ENCODE data around the gene SCUBE3. TPM values are rescaled to one million over a fixed set of nuclear protein-coding genes. Genes with fewer than 3 reads are reported as not detected.
A peak's percentile ranks its signal among the peaks of the same experiment; 100 is the strongest.

SCUBE3 gene
- total and polyA plus RNA-seq, 2 donors = 0.09 to 0.14 TPM

GRCh38 chr6:35260591-35261570, 47.1 kb downstream of the SCUBE3 start:
- no peak for DNase-seq (ENCODE audit: low read depth in 6 of 9, low spot score in 9 of 9)
- H3K27me3 ChIP-seq (ENCODE audit: control insufficient read depth in 2 of 2, insufficient read depth in 1 of 2, low read length in 1 of 2) = no peaks in the 10 kb centered on the region
- H3K4me3 ChIP-seq (ENCODE audit: low read length in 2 of 2) = no peak overlapping the region
- no peaks in the 10 kb centered on the region for H3K36me3 ChIP-seq (ENCODE audit: control insufficient read depth in 2 of 2, insufficient read depth in 2 of 2, low read length in 1 of 2)
- peak overlapping the region in 1 of 2 donors; percentile 7 for H3K27ac ChIP-seq (ENCODE audit: low read depth in 1 of 2, low read length in 1 of 2)
- WGBS = 96% methylated on average over 6 of the region's 6 CpGs
- no peaks in the 10 kb centered on the region for H3K9me3 ChIP-seq (ENCODE audit: control insufficient read depth in 2 of 2, insufficient read depth in 1 of 2, low read length in 1 of 2)
- peaks cover 10 to 19% of the 10 kb centered on the region in 2 donors for H3K4me1 ChIP-seq (ENCODE audit: control insufficient read depth in 2 of 2, insufficient read depth in 2 of 2, low read length in 2 of 2)

GRCh38 chr6:35262596-35262995, 48.8 kb downstream of the SCUBE3 start:
- Histone ChIP-seq H3K9me3 (ENCODE audit: control insufficient read depth in 2 of 2, insufficient read depth in 1 of 2, low read length in 1 of 2) (no peaks in the 10 kb centered on the region), H3K4me1 (ENCODE audit: control insufficient read depth in 2 of 2, insufficient read depth in 2 of 2, low read length in 2 of 2) (peaks cover 10 to 19% of the 10 kb centered on the region in 2 donors), H3K36me3 (ENCODE audit: control insufficient read depth in 2 of 2, insufficient read depth in 2 of 2, low read length in 1 of 2) (no peaks in the 10 kb centered on the region), H3K27me3 (ENCODE audit: control insufficient read depth in 2 of 2, insufficient read depth in 1 of 2, low read length in 1 of 2) (no peaks in the 10 kb centered on the region), H3K27ac (ENCODE audit: low read depth in 1 of 2, low read length in 1 of 2) (no peak overlapping the region), H3K4me3 (ENCODE audit: low read length in 2 of 2) (no peak overlapping the region)
- no peak for DNase-seq (ENCODE audit: low read depth in 6 of 9, low spot score in 9 of 9)
- 80% methylated on average over 2 of the region's 2 CpGs for WGBS

DNA sequence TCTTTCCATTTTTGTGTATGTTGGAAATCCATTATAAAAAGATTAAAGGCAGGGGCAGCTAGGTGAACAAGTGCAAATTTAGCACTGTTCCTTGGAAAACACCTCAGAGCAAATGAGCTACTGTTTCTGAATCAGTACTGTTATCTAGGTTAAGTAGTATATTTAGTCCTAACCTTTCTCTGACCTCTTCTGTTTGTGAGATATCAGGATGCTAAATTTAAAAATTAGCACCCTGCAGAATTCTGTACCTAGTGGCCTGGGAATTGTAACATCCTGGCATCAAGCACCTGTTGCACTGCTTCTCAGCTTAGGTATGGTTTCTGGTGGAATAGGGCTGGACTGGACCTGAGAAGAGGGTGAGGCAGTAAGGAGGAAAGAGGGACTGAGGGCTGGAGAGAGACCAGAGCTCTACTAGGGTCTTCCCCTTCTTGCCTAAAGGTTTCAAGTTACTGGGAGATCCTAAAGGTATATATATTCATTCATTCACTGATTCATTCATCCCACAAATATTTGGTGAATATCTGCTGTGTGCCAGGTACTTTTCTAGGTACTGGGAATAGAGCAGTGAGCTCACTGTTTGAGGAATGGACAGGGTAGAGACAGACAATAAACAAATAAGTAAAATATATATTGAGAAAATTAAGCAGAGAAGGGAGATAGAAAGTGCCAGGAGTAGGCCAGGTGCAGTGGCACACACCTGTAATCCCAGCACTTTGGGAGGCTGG, 51.0 kb downstream of the SCUBE3 start:
- Histone ChIP-seq H3K4me1 (ENCODE audit: control insufficient read depth in 2 of 2, insufficient read depth in 2 of 2, low read length in 2 of 2) (peaks cover 4 to 10% of the 10 kb centered on the region in 2 donors), H3K27me3 (ENCODE audit: control insufficient read depth in 2 of 2, insufficient read depth in 1 of 2, low read length in 1 of 2) (no peaks in the 10 kb centered on the region), H3K9me3 (ENCODE audit: control insufficient read depth in 2 of 2, insufficient read depth in 1 of 2, low read length in 1 of 2) (no peaks in the 10 kb centered on the region), H3K27ac (ENCODE audit: low read depth in 1 of 2, low read length in 1 of 2) (no peak overlapping the region), H3K4me3 (ENCODE audit: low read length in 2 of 2) (no peak overlapping the region), H3K36me3 (ENCODE audit: control insufficient read depth in 2 of 2, insufficient read depth in 2 of 2, low read length in 1 of 2) (no peaks in the 10 kb centered on the region)
- no peak for DNase-seq (ENCODE audit: low read depth in 6 of 9, low spot score in 9 of 9)

GRCh38 chr6:35265523-35265922, 51.8 kb downstream of the SCUBE3 start:
- Histone ChIP-seq H3K4me3 (ENCODE audit: low read length in 2 of 2) (no peak overlapping the region), H3K36me3 (ENCODE audit: control insufficient read depth in 2 of 2, insufficient read depth in 2 of 2, low read length in 1 of 2) (peaks cover 0 to 2% of the 10 kb centered on the region in 2 donors), H3K9me3 (ENCODE audit: control insufficient read depth in 2 of 2, insufficient read depth in 1 of 2, low read length in 1 of 2) (no peaks in the 10 kb centered on the region), H3K4me1 (ENCODE audit: control insufficient read depth in 2 of 2, insufficient read depth in 2 of 2, low read length in 2 of 2) (peaks cover 4% of the 10 kb centered on the region in 2 donors), H3K27ac (ENCODE audit: low read depth in 1 of 2, low read length in 1 of 2) (no peak overlapping the region), H3K27me3 (ENCODE audit: control insufficient read depth in 2 of 2, insufficient read depth in 1 of 2, low read length in 1 of 2) (no peaks in the 10 kb centered on the region)
- WGBS = 98% methylated on average over 2 of the region's 2 CpGs
- DNase-seq (ENCODE audit: low read depth in 6 of 9, low spot score in 9 of 9) = no peak

GRCh38 chr6:35267446-35267845, 53.7 kb downstream of the SCUBE3 start:
- Histone ChIP-seq H3K27me3 (ENCODE audit: control insufficient read depth in 2 of 2, insufficient read depth in 1 of 2, low read length in 1 of 2) (no peaks in the 10 kb centered on the region), H3K4me1 (ENCODE audit: control insufficient read depth in 2 of 2, insufficient read depth in 2 of 2, low read length in 2 of 2) (peaks cover 0 to 3% of the 10 kb centered on the region in 2 donors), H3K9me3 (ENCODE audit: control insufficient read depth in 2 of 2, insufficient read depth in 1 of 2, low read length in 1 of 2) (no peaks in the 10 kb centered on the region), H3K4me3 (ENCODE audit: low read length in 2 of 2) (no peak overlapping the region), H3K36me3 (ENCODE audit: control insufficient read depth in 2 of 2, insufficient read depth in 2 of 2, low read length in 1 of 2) (peaks cover 0 to 2% of the 10 kb centered on the region in 2 donors), H3K27ac (ENCODE audit: low read depth in 1 of 2, low read length in 1 of 2) (no peak overlapping the region)
- DNase-seq (ENCODE audit: low read depth in 6 of 9, low spot score in 9 of 9) = no peak
- 98% methylated on average over 8 of the region's 8 CpGs for WGBS

DNA sequence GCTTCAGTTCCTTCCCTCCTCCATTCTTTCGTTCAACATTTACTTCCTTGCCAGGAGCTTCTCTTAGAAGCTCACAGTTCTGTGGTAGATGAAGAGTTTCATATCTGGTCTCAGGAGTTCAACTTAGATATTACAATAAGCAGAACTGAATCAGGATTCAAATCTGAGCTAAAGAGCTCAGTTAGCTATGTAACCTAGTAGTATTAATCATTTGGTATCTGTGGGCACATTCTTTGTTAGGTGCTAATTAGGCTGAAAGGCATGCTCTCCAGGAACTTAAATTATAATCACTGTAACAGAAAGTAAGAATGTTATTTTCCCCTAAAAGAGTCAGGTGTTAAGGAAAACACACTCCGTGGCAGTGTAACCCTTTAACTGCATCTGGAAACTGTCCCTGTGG, 54.1 kb downstream of the SCUBE3 start:
- peaks cover 0 to 2% of the 10 kb centered on the region in 2 donors for H3K36me3 ChIP-seq (ENCODE audit: control insufficient read depth in 2 of 2, insufficient read depth in 2 of 2, low read length in 1 of 2)
- H3K27me3 ChIP-seq (ENCODE audit: control insufficient read depth in 2 of 2, insufficient read depth in 1 of 2, low read length in 1 of 2) = no peaks in the 10 kb centered on the region
- no peak overlapping the region for H3K4me3 ChIP-seq (ENCODE audit: low read length in 2 of 2)
- no peak overlapping the region for H3K27ac ChIP-seq (ENCODE audit: low read depth in 1 of 2, low read length in 1 of 2)
- WGBS = 94% methylated on average over 2 of the region's 2 CpGs
- DNase-seq (ENCODE audit: low read depth in 6 of 9, low spot score in 9 of 9) = no peak
- peaks cover 0 to 3% of the 10 kb centered on the region in 2 donors for H3K4me1 ChIP-seq (ENCODE audit: control insufficient read depth in 2 of 2, insufficient read depth in 2 of 2, low read length in 2 of 2)
- H3K9me3 ChIP-seq (ENCODE audit: control insufficient read depth in 2 of 2, insufficient read depth in 1 of 2, low read length in 1 of 2) = no peaks in the 10 kb centered on the region

DNA sequence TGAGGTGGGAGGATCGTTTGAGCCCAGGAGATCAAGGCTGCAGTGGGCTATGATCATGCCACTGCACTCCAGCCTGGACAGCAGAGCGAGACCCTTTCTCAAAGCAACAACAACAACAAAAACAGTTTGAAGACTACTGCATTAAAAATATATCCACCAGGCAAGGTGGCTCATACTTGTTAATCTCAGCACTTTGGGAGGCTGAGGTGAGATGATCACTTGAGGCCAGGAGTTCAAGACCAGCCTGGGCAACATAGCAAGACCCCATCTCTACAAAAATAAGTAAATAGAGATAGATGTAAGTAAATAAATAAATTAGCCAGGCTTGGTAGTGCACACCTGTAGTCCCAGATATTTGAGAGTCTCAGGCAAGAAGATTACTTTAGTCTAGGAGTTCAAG, 58.2 kb downstream of the SCUBE3 start:
- over 99% methylated on average over 2 of the region's 2 CpGs for WGBS
- no peak for DNase-seq (ENCODE audit: low read depth in 6 of 9, low spot score in 9 of 9)

DNA sequence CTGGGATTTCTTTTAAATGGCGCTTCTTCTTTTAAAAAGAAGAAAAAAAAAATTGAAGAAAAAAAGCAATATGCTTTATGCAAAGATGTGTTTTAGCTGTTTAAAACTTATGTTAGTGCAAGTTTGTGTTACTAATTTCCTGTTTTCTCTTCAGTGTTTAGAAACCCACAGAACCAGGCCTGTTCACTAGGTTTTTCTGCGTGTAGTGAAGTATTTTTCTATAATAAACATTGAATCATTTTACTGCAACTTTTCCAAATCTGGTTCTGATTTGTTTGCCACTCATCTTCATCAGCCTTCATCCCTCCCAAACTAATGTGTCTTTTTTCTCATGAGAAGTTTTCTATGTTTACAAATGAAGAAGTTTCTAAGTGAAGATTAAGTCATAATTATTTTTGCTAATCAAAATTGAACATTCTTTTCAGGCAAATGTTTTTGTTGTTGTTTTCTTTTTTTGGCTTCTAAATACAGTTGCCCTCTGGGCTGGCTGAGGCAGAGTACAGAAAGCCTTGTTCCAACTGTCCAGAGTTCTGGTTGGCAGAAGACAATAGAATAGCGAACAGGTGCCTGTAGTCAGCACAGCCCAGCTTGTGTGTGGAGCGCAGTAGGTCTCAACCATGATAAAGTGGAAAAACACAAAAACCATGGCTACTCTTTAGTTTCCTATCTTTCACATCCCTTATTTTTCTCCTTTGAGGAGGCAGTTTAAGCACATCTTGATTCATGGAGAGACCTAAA, 60.2 kb downstream of the SCUBE3 start:
- Histone ChIP-seq H3K9me3 (ENCODE audit: control insufficient read depth in 2 of 2, insufficient read depth in 1 of 2, low read length in 1 of 2) (no peaks in the 10 kb centered on the region), H3K27ac (ENCODE audit: low read depth in 1 of 2, low read length in 1 of 2) (no peak overlapping the region), H3K4me3 (ENCODE audit: low read length in 2 of 2) (no peak overlapping the region), H3K27me3 (ENCODE audit: control insufficient read depth in 2 of 2, insufficient read depth in 1 of 2, low read length in 1 of 2) (no peaks in the 10 kb centered on the region), H3K4me1 (ENCODE audit: control insufficient read depth in 2 of 2, insufficient read depth in 2 of 2, low read length in 2 of 2) (peaks cover 0 to 3% of the 10 kb centered on the region in 2 donors), H3K36me3 (ENCODE audit: control insufficient read depth in 2 of 2, insufficient read depth in 2 of 2, low read length in 1 of 2) (peaks cover 2 to 4% of the 10 kb centered on the region in 2 donors)
- 97% methylated on average over 4 of the region's 4 CpGs for WGBS
- DNase-seq (ENCODE audit: low read depth in 6 of 9, low spot score in 9 of 9) = no peak

More for the DNA sequence above, 58.2 kb downstream of the SCUBE3 start:
- Histone ChIP-seq H3K36me3 (ENCODE audit: control insufficient read depth in 2 of 2, insufficient read depth in 2 of 2, low read length in 1 of 2) (peaks cover 0 to 2% of the 10 kb centered on the region in 2 donors), H3K4me3 (ENCODE audit: low read length in 2 of 2) (no peak overlapping the region), H3K27ac (ENCODE audit: low read depth in 1 of 2, low read length in 1 of 2) (no peak overlapping the region), H3K9me3 (ENCODE audit: control insufficient read depth in 2 of 2, insufficient read depth in 1 of 2, low read length in 1 of 2) (no peaks in the 10 kb centered on the region), H3K27me3 (ENCODE audit: control insufficient read depth in 2 of 2, insufficient read depth in 1 of 2, low read length in 1 of 2) (no peaks in the 10 kb centered on the region), H3K4me1 (ENCODE audit: control insufficient read depth in 2 of 2, insufficient read depth in 2 of 2, low read length in 2 of 2) (peaks cover 0 to 3% of the 10 kb centered on the region in 2 donors)

Measured in thymus (tissue), 11 donors.